H4 (cell line): ENCODE measurements around the gene SULT1C3. TPM values are rescaled to one million over a fixed set of nuclear protein-coding genes. Genes with fewer than 3 reads are reported as not detected.
A peak's percentile ranks its signal among the peaks of the same experiment; 100 is the strongest.

Experiments used
- DNase-seq: peaks from one replicate; pipeline ENCODE4 v3.0.0-alpha.2; 2015; ENCODE audit warnings: low spot score
- total RNA-seq: library from RNA; depleted of rRNA; stranded (reverse); fragments of >200 nt; shearing (Covaris generic); gene quantifications from 2 replicates; pipeline ENCODE4 v1.2.3, GENCODE V29; 2014; rRNA removed

SULT1C3 gene
- not detected in 2 replicates for total RNA-seq

DNA sequence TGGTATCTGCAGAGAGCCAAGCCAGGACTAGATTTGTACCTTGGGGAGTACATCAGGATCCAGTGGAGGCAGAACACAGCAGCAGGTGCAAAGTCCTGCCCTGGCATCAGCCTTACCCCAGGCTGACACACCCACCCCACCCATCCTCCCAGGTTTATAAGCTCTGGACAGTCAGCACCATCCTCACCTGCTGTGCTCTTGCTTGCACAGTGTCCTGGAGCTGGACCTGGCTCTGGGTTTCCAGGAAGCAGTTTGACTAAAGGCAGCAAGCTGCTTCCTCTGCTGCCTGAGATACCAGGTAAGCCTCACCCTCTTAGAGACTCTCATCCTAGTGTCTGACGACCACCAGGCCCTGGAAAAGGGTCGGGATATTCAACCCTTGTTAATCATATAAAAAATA lies at the start of gene SULT1C3:
Gene SULT1C3, plus strand, starts transcription at position 183 of the 400 bp plus-strand sequence. CDS start 7,227 bp downstream, outside the sequence.
- DNase-seq: no peak

DNA sequence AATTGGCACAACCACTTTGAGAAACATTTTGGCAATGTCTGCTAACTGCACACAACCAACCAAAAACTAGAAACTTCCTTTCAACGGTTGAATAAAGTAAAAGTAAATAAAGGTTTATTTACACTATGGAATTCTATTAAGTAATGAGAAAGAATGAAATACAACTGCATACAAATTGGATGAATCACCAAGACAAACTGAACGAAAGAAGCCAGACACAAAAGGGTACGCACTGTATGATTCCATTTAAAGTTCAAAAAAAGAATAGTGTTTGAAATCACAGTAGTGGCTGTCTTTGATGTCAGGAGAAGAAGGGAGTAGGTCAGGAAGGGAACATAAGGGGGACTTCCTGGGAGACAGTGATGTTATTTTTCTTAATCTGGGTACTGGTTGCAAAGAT lies 46.5 kb upstream of the SULT1C3 start:
- peak; percentile 23 for DNase-seq

DNA sequence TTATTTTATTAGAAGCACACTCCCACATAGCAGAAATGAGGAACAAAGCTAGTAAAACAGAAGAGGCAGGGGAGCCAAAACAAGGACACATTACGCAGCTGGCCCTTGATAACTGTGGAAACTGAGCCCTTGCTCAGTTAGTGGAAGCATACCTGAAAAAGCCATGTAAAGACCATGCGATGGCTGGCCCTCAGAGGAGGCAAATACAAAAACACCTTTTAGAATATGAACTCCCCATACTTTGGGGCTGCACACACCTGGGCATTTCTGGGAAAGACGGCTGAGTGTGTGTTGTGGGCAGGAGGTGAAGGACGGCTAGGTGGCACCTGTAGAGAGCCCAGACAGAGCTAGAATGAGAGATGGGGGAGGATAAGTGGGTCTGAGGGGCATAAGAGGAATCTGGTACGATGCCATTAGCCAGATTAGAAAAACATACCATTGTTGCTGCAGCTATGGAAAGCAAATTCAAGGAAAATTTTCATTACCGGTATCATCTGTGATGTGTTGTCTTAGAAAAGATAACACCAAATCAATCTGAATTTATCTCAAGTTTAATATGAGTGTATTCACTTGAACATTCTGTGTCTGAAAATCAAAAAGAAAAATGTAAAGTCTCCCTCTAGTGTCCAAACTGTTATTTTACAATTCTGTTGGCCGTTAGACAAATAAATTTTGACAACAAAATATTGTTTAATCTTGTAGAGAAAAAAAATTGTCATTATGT lies 45.2 kb upstream of the SULT1C3 start:
- DNase-seq: no peak

DNA sequence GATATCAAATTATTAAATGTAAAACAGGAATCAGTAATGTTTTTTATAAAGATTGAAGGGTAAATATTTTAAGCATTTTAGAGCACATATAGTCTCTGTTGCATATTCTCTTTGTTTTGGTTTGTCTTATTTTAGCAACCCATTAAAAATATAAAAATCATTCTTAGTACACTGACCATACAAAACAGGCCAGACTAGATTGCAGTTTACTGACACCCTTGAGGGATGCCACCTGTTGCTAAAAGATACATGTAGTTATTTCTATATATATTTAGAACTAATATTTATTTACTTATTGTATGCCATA lies 44.7 kb upstream of the SULT1C3 start:
- DNase-seq: no peak

DNA sequence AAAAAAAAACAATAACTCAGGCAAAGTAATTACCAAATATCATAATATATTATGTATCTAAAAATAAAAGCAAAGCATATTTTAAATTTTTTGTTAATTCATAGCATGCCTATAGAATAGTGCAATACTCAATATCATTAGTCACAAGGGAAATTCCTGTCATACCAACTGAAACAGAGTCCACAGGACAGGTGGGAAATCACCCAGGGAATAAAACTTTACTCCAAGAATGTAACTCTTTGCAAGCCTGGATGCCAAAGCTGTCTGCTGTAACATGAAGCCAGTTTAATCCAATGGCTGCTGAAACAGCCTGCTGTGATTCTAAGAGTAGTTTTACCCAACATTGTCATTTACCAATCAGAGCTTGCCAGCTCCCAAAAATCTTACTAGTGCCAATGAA lies 40.0 kb upstream of the SULT1C3 start:
- DNase-seq: no peak

DNA sequence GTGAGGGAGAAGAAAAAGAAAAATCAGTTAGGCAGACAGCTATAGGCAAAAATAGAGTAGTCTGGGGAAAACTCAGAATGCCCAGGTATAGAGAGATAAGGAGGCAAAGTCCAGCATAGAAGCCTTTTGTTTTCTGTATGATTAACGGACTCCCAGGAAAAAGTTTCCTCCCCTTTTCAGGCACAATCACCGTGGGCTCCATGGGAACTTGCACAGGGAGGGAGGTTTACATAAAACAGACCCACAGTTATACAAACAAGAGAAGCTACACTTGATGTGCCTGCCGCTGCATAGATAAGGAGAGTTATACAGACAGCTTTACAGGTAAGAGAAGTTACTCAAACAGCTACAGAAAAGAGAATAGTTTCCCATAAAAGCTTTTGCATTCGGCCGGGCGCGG lies 39.2 kb upstream of the SULT1C3 start:
- no peak for DNase-seq

DNA sequence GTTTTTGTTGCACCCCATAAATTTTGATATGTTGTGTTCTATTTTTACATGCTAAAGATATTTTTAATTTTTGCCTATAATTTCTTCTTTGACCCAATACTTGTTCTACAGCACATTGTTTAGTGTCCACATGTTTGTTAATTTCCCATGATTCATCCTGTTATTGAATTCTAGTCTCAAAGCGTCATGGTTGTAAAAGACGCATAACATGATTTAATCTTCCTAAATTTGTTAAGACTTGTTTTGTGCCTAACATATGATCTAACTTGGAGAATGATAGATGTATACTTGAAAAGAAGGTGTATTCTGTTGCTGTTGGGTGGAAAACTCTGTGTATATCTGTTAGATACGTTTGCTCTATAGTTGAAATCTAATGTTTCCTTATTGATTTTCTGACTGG lies 27.1 kb upstream of the SULT1C3 start:
- DNase-seq: no peak

DNA sequence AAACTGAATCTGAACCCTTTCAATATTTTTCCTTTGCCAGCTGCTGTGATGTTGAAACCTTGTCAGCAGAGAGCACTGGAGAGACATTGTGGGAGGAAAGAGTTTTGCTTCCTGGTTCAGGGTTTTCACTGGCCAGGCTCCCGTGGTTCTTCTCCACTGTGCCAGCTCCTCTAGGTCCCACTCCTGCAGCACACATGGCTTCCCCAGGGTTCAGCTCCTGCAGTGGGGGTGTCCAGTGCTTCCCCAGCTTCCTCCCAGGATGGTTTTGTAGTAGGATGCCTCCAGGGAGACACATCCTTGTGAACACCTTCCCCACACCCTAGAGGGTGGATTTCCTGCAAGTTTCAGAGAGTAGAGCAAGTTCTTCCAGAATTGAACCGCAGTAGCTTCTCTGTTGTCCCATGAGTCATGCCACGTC lies 24.0 kb upstream of the SULT1C3 start:
- peak; percentile 45 for DNase-seq

DNA sequence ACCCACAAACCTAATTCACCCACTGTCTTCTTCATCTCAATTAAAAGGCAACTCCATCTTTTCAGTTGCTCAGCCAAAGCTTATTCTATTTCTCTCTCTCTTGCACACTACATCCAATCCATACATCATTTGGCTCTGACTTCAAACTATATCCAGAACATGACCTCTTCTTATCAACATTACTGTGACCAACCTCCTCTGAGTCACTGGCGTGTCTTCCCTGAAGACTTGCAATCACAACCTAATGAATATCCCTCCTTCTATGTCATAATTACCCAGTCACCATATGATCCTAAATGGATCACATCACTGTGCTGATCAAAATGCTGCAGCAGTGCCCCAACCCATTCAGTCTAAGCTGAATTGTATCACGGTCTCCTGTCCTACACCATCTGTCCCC lies 22.6 kb upstream of the SULT1C3 start:
- DNase-seq: no peak

DNA sequence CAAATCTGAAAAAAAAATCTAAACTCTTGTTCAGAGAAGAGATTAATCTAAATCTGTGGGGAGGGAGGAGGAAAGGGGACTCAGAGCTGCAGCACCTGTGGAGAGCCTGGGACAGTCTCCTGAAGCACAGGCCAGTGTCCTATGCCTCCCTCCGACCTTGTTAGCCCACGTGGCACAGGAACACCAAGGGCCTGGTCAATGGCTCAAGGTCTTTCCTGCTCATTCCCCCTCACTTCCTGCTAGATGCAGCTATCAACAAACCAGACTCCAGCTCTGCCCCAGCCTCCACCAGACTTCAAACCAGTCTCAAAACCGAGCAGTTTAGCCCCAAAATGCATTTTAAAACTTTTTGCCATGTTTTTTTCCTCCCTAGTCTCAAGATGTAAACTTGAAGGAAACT lies 20.1 kb upstream of the SULT1C3 start:
- DNase-seq: no peak

DNA sequence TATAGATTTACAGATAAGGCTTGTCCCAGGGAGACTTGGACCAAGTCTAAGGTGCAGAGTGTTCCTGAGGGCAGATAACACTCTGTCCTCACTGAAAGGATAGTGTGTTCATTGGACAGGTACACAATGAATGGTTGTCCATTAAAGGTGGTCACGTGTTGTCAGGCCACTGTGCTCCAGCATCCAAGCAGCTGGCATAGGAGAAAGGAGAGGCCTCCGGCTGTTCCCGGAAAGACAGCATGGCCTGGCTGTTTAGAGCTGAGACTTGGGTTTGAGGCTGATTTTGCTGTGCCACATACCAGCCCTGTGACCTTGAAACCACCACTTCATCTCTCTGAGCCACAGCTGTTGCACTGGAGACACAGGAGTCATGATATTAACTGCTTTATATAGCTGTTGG lies 19.6 kb upstream of the SULT1C3 start:
- DNase-seq: no peak

DNA sequence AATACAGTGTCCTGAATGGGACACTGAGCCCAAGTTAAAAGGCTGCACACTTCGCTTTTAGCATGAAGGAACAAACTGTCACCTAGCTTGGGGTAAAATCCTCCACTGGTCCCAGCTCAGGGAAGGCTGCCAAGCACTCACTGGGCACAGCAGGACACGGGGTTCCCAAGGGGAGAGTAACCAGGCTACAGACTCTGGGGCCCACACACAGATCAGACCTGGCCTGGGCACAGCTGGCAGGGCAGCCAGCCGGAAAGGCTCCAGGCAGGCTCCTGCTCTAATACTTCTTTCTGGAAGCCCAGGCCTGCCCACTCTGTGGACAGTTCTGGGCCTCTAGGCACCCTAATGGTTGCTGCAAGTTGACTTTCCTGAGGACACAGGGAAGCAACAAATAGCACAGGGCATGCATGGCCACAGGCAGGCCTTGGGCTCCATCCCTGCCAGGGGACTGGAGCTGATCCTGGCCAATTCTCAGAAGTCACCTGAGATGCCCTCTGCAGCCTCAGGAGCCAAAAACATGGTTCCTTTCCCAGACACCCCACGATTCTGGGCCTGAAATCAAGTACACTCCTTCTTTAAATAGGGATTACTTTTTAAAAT lies 18.7 kb upstream of the SULT1C3 start:
- DNase-seq: no peak

DNA sequence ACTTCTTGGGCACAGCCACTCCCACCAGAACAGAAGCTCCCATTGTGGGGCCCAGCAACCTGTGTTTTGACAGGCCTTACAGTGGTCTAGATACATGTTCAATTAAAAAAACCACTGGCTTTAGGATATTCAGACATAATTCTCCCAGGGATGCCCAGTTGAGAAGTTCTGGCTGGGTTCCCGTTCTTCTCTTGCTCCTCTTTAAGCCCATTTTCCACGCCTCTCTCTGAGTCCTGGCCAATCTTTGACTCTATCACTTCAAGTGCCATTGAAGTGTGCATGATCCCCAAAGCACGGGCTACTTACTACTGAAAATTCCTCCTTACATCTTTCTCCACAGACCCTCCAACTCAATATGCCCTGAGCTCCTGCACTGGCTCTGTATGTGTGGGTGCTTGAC lies 17.5 kb upstream of the SULT1C3 start:
- no peak for DNase-seq

DNA sequence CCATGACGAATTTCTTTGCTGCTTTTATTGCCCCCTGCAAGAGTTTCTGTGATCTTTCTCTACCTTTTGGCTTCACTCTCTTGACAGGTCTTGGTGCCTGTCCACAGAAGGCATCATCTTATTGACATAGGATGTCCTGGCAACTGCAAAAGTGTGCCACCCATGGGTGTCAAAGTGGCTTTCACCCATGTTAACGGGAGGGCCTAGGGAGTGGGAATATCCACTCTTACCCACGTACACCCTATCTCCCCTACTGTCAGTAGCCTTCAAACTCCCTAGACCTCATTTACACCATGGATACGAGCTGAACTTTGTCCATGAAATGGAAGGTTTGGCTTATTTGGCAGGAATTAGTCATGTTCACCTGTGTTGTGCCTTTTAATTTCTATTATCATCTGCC lies 16.2 kb upstream of the SULT1C3 start:
- no peak for DNase-seq

DNA sequence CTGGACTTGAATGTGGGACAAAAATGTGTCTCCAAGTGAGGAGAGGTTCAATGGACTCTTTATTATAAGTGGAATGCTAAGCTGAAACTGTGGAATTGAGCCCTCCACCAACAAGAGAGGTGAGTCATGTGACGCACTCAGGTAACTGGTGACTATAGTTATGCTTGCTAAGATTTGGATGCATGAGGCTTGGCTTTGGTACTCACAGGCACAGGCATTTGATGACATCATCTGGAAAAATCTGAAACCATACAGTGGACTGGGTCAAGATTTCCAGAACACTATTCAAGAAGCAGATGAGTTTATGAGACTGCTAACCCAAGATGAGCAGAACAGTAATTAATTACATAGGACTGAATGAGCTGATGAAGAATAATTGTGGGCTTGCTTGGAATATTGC lies 15.7 kb upstream of the SULT1C3 start:
- no peak for DNase-seq

DNA sequence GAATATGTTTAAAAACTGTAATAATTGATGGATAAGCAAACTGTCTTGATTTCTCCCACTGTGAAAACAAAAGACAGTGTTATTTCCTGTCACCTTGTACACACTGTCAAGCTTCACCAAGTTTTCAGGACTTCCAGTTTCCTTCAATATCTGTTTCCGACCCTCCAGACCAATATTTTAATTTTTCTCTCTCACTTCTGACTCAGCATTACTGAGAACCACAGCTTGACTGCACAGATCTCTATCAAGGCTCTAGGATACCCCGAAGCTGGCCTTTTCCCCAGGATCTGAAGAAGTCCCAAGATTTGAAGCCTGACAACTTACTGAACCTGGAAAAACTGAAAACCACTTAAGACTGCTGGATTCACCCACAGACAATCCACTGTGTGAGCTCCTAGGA lies 13.2 kb upstream of the SULT1C3 start:
- no peak for DNase-seq

DNA sequence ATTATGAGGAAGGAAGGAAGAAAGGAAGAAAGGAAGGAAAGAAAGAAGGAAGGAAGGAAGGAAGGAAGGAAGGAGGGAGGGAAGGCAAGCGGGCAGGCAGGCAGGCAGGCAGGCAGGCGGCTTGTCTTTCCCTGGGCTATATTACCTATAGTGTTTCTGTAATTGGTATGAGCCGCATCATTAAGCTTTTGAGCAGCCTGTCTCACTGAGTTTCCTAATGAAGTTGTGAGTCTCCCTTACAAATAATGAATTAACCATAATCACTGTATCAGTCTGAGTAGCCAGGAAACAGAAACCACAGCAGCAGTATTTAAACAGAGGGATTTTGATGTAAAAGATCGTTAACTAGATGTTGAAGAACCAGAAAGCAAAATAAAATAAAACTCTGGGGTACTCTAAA lies 11.8 kb upstream of the SULT1C3 start:
- DNase-seq: no peak

DNA sequence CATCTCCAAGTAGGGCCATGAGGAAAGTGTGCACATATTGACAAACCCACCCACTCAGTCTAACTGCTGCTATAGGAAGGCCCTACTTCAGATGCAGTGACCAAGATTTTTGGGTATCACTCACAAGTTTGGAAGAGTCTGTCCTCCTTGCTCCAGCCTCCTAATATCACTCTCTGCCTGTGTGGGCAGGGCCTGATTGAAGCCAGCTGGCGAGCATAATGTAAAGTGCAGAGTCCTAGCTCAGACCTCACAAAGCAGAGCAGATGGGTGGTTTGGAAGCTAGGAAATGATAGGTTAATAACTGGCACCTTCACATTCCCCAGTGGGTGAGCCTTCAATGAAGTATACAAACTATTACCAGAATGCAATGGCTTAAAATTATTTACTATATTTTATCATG lies 11.2 kb upstream of the SULT1C3 start:
- DNase-seq: no peak

DNA sequence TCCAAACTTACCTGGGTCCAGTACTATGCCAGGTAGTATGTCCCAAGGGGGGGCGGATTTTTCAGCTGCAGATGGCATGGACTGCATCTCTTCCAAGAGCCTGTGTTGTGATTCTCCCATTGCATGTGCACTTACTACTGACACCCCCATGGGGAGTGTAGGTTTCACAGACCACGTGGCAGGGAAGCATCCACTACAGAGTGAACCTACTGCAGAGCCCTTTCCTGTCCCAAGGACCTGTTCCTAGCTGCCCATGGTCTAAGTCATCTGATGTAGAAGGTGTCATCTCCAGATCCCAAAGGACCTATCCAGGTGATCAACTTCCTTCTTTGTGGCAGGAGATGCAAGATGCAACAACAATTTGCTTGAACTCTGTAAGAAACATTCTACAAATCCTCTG lies 9.9 kb upstream of the SULT1C3 start:
- DNase-seq: no peak

DNA sequence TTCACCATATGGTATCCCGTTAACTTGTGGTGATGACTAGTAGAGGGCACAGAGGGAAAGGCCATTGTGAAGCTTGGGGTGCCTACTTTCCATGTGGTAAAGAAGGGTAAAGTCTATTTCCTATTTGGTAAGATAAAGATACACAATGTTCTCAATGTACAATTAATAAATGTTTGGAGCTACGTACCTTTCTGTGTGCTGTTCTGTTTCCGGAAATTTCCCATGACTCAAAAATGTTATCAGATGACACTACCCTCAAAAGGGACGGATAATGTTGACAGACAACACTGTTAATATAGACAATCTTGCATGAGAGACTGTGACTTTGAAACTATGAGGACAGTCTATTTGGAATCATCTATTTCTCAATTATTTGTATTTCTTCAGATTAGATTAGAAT lies 4.2 kb upstream of the SULT1C3 start:
- DNase-seq: no peak

DNA sequence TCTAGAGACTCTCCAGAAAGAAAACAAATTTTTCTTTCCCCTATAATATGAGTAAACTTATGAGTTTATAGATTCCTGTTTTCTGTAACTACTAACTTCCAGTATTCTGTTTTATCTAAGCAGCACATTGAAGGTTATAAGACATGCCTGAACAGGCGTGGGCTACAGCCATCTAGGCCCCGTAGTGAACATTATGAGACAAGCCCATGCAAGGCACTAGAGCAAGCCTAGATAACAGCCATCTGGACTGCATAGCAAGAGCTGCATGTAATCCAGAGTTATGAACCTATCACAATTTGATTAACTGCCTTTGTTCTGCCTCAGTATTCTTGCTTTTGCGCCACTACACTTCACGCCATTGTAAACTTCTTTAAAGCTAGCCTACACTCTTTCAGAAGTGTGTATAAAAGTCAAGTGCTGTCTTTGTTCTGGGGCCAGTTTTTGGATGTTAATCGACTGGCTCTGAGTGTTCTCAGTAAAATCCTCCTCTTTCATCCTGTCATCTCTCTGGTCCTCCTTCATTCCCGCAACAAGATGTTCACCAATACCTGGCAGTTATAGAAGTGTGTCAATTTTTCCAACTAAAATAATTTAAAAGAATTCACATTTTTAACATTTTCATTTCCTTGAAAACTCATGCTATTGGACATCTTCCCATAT lies 3.0 kb upstream of the SULT1C3 start:
- no peak for DNase-seq

DNA sequence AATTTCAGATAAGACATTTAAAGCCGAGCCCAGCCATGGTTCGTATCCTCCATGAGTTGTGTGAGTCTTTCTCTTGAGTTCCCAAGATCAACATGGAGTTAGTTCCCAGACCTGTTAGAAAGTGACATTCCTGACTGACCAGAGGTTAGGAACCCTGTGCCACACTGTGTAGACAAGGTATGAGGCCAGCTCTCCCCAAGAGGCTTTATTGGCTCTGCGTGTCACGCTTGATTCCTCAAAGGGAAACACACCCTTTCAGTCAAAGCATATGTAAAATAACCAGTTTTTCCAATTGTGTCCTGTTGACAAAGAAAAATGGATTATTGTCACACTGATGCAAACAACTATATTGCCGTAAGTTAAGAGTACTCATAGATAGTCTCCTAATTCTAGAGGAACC lies 1.2 kb downstream of the SULT1C3 start:
- DNase-seq: no peak

DNA sequence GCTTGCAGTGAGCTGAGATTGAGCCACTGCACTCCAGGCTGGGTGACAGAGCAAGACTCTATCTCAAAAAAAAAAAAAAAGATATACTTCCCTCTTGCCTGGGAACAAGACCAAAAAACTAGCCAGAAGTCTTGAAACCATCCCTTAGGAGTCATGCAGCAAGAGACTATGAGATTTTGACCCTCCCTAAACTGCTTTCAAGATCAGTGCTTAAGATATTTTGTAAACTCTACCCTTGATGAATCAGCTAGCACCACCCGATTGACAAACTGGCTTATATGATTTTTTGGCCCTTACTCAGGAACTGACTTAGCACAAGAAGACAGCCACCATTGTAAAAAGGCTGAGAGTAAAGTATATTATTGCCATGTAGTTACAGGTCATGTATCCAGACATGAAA lies 3.8 kb downstream of the SULT1C3 start:
- DNase-seq: no peak
